Gastrocnemius medialis (tissue), 4 donors: Measurements from ENCODE around the gene C17orf75. TPM values are rescaled to one million over a fixed set of nuclear protein-coding genes. Genes with fewer than 3 reads are reported as not detected.

ENCODE experiments used
- ATAC-seq, 2 donors: fragments of 150-250 bp; one replicate each; pipeline ENCODE4 v1.9.1; 2016
- DNase-seq, 2 donors: peaks; one replicate each; pipeline ENCODE4 v3.0.0-alpha.2; 2019
- H3K27ac ChIP-seq, 4 donors: fragments of 200-600 bp; sonication (generic); 1 replicate in 1 of 4; 2 replicates in 3 of 4; pipeline ENCODE4 v1.5.1; 2016 to 2018; ENCODE audit warnings: mild to moderate bottlenecking in 2 of 4, moderate library complexity in 1 of 4
- H3K27me3 ChIP-seq, 3 donors: fragments of 200-600 bp; sonication (generic) in 2 of 3; 1 replicate in 1 of 3; 2 replicates in 2 of 3; pipeline versions ENCODE4 v1.5.1 to v1.6.0; 2016 to 2019; ENCODE audit warnings: mild to moderate bottlenecking in 1 of 3, moderate library complexity in 1 of 3
- H3K36me3 ChIP-seq, 2 donors: fragments of 200-600 bp; sonication (generic) in 1 of 2; one replicate each; pipeline ENCODE4 v1.5.1; 2017 to 2018
- H3K4me1 ChIP-seq, 2 donors: fragments of 200-600 bp; sonication (generic) in 1 of 2; one replicate each; pipeline ENCODE4 v1.5.1; 2016 to 2017; ENCODE audit warnings: mild to moderate bottlenecking in 2 of 2
- H3K4me3 ChIP-seq, 4 donors: fragments of 200-600 bp; sonication (generic) in 3 of 4; 1 replicate in 1 of 4; 2 replicates in 3 of 4; pipeline ENCODE4 v1.5.1; 2016 to 2019; ENCODE audit warnings: mild to moderate bottlenecking in 2 of 4
- H3K9me3 ChIP-seq, 3 donors: fragments of 200-600 bp; sonication (generic) in 2 of 3; 1 replicate in 1 of 3; 2 replicates in 2 of 3; pipeline ENCODE4 v1.5.1; 2016 to 2019
- CTCF ChIP-seq, 5 experiments: fragments of 450-650 bp in 3 of 5; fragments of 200-600 bp in 2 of 5; sonication (generic) in 2 of 5; IDR thresholded peaks in 4 of 5; conservative IDR thresholded peaks in 1 of 5; 1 replicate in 4 of 5; 2 replicates in 1 of 5; pipeline ENCODE4 v1.5.1; 2016 to 2019; ENCODE audit warnings: antibody characterized with exemption in 5 of 5, mild to moderate bottlenecking in 3 of 5, moderate library complexity in 3 of 5
- POLR2A ChIP-seq, 2 donors: fragments of 450-650 bp; IDR thresholded peaks; one replicate each; pipeline ENCODE4 v1.6.1; 2017; ENCODE audit warnings: antibody characterized with exemption in 2 of 2, mild to moderate bottlenecking in 2 of 2, moderate library complexity in 2 of 2
- in situ Hi-C, 4 donors: fragments of 200-750 bp; cut with MboI; loops; one replicate each; pipeline versions ENCODE4 v1.15.0 to v1.8.0; 2017; ENCODE audit warnings: low sequenced_read_pairs in 4 of 4
- intact Hi-C: fragments of 100-400 bp; cut with DNase I; formaldehyde crosslinking; loops from one replicate; pipeline ENCODE4 v1.15.1; 2023; ENCODE audit warnings: low total_unique reads
- total RNA-seq, 4 donors: library from RNA; depleted of rRNA; stranded (reverse); fragments of >200 nt; gene quantifications; one replicate each; pipeline versions ENCODE4 v1.1.0 to v1.2.3, GENCODE V29; 2016

C17orf75 gene
- total RNA-seq, 4 donors from 2014 or later: 4.1 to 8.9 (median 7.7) TPM

- Histone ChIP-seq H3K4me1 (no peaks in the 10 kb centered on the region), H3K27me3 (no peaks in the 10 kb centered on the region), H3K36me3 (no peaks in the 10 kb centered on the region), H3K27ac (no peak overlapping the region), H3K4me3 (no peak overlapping the region), H3K9me3 (no peaks in the 10 kb centered on the region)
- intact Hi-C loops (no loop called here), in situ Hi-C loops (no loop called here)
- TF ChIP-seq POLR2A (IDR thresholded peaks at IDR 0.05) (no peak), CTCF (IDR thresholded peaks at IDR 0.05 in 4 of 5, conservative IDR thresholded peaks at IDR 0.05 in 1 of 5) (no peak)
- DNase-seq: no peak
- no peak for ATAC-seq
These were observed 44.1 kb downstream of the C17orf75 start for GRCh38 chr17:32297860-32298259.

GRCh38 chr17:32297424-32297823 is 44.5 kb downstream of the C17orf75 start:
- intact Hi-C loops (no loop called here), in situ Hi-C loops (no loop called here)
- Histone ChIP-seq H3K27ac (no peak overlapping the region), H3K4me3 (no peak overlapping the region), H3K27me3 (no peaks in the 10 kb centered on the region), H3K36me3 (no peaks in the 10 kb centered on the region), H3K9me3 (no peaks in the 10 kb centered on the region), H3K4me1 (no peaks in the 10 kb centered on the region)
- no peak for TF ChIP-seq POLR2A (IDR thresholded peaks at IDR 0.05)
- no peak for TF ChIP-seq CTCF (IDR thresholded peaks at IDR 0.05 in 4 of 5, conservative IDR thresholded peaks at IDR 0.05 in 1 of 5)
- ATAC-seq (no peak), DNase-seq (no peak)

GRCh38 chr17:32292094-32292493 is 49.9 kb downstream of the C17orf75 start:
- Histone ChIP-seq H3K4me3 (no peak overlapping the region), H3K27ac (no peak overlapping the region), H3K36me3 (no peaks in the 10 kb centered on the region), H3K4me1 (no peaks in the 10 kb centered on the region), H3K27me3 (no peaks in the 10 kb centered on the region), H3K9me3 (no peaks in the 10 kb centered on the region)
- in situ Hi-C loops (no loop called here), intact Hi-C loops (no loop called here)
- TF ChIP-seq POLR2A (IDR thresholded peaks at IDR 0.05): no peak
- no peak for TF ChIP-seq CTCF (IDR thresholded peaks at IDR 0.05 in 4 of 5, conservative IDR thresholded peaks at IDR 0.05 in 1 of 5)
- DNase-seq (no peak), ATAC-seq (no peak)

- TF ChIP-seq POLR2A (IDR thresholded peaks at IDR 0.05) (no peak), CTCF (IDR thresholded peaks at IDR 0.05 in 4 of 5, conservative IDR thresholded peaks at IDR 0.05 in 1 of 5) (no peak)
- no peak for ATAC-seq
These were observed 52.4 kb downstream of the C17orf75 start for GRCh38 chr17:32289471-32290070.

GRCh38 chr17:32288615-32289014 is 53.4 kb downstream of the C17orf75 start:
- intact Hi-C loops (no loop called here), in situ Hi-C loops (no loop called here)
- no peak for DNase-seq
- H3K36me3 ChIP-seq: no peaks in the 10 kb centered on the region
- H3K27me3 ChIP-seq: no peaks in the 10 kb centered on the region
- ATAC-seq: no peak
- no peak overlapping the region for H3K27ac ChIP-seq
- no peak overlapping the region for H3K4me3 ChIP-seq
- no peaks in the 10 kb centered on the region for H3K4me1 ChIP-seq
- no peak for TF ChIP-seq POLR2A (IDR thresholded peaks at IDR 0.05)
- TF ChIP-seq CTCF (IDR thresholded peaks at IDR 0.05 in 4 of 5, conservative IDR thresholded peaks at IDR 0.05 in 1 of 5): no peak
- H3K9me3 ChIP-seq: no peaks in the 10 kb centered on the region

More at GRCh38 chr17:32289471-32290070, 52.4 kb downstream of the C17orf75 start:
- H3K4me1 ChIP-seq: no peaks in the 10 kb centered on the region
- H3K9me3 ChIP-seq: no peaks in the 10 kb centered on the region
- no peaks in the 10 kb centered on the region for H3K27me3 ChIP-seq
- H3K36me3 ChIP-seq: no peaks in the 10 kb centered on the region
- intact Hi-C loops: no loop called here
- no peak overlapping the region for H3K27ac ChIP-seq
- no peak overlapping the region for H3K4me3 ChIP-seq
- in situ Hi-C loops: no loop called here
- DNase-seq: no peak
